Colonic mucosa (tissue), 4 donors: ENCODE results near the gene HSD17B4. TPM values are rescaled to one million over a fixed set of nuclear protein-coding genes. Genes with fewer than 3 reads are reported as not detected.

Experiments
- DNase-seq: peaks from one replicate; pipeline ENCODE4 v3.0.0-alpha.2; 2020
- H3K27ac ChIP-seq: fragments of 200-600 bp; one replicate; pipeline ENCODE4 v1.8.0; 2021
- H3K27me3 ChIP-seq: fragments of 200-600 bp; one replicate; pipeline ENCODE4 v1.8.0; 2021
- H3K36me3 ChIP-seq: fragments of 200-600 bp; one replicate; pipeline ENCODE4 v1.8.0; 2021
- H3K4me1 ChIP-seq: fragments of 200-600 bp; one replicate; pipeline ENCODE4 v1.8.0; 2021; ENCODE audit warnings: mild to moderate bottlenecking
- H3K4me3 ChIP-seq: fragments of 200-600 bp; one replicate; pipeline ENCODE4 v1.8.0; 2021
- H3K9ac ChIP-seq, 2 donors: one replicate each; pipeline ENCODE4 v1.7.0; 2013; ENCODE audit warnings: control low read depth in 2 of 2, low read depth in 2 of 2, low read length in 2 of 2
- H3K9me3 ChIP-seq: fragments of 200-600 bp; one replicate; pipeline ENCODE4 v1.8.0; 2021
- intact Hi-C: fragments of 100-400 bp; cut with DNase I; formaldehyde crosslinking; loops from one replicate; pipeline ENCODE4 v1.14.1; 2022
- total RNA-seq, 2 donors: library from RNA; stranded (reverse); fragmentation: NEBNext Ultra II Directional in 1 of 2; extraction: Animal tissue kit (Norgen Biotek cat#: 25700) in 1 of 2; gene quantifications; one replicate each; pipeline ENCODE4 v1.2.1, GENCODE V29; 2021
- TF ChIP-seq, protein P1 (sequence below): fragments of 200-600 bp; IDR thresholded peaks from one replicate; pipeline ENCODE4 v1.8.0; 2022; ENCODE audit warnings: antibody characterized with exemption, mild to moderate bottlenecking
- donor health status: healthy.
- donor health status: DM: no; HTN: no; CAD: no.
- donor health status: DM: no; HTN: no; CAD: no.

HSD17B4 gene
- total RNA-seq, 2 donors from 2014 or later = 252 to 304 TPM

DNA sequence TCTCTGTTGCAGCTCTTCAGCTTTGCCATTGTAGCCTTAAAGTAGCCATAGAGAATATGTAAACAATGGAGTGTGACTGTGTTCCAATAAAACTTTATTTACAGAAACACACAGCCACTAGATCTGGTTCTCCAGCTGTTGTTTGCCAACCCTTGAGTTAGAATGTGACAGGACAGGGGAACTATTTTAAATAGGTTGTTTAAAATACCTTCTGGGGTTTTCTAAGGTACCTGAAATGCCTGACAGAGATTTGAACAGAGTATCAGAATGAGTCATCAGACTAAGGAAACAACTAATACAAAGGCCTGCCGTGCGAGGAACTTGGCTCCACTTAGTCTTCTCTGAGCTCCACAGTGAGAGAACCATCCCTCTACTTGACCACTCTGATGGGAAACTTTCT is 85.4 kb downstream of the HSD17B4 start:
- Histone ChIP-seq H3K9ac (no peak overlapping the region), H3K4me1 (no peaks in the 10 kb centered on the region), H3K9me3 (no peaks in the 10 kb centered on the region), H3K27me3 (no peaks in the 10 kb centered on the region), H3K36me3 (no peaks in the 10 kb centered on the region), H3K4me3 (no peak overlapping the region), H3K27ac (no peak overlapping the region)
- no peak for DNase-seq
- TF ChIP-seq, protein P1, sequence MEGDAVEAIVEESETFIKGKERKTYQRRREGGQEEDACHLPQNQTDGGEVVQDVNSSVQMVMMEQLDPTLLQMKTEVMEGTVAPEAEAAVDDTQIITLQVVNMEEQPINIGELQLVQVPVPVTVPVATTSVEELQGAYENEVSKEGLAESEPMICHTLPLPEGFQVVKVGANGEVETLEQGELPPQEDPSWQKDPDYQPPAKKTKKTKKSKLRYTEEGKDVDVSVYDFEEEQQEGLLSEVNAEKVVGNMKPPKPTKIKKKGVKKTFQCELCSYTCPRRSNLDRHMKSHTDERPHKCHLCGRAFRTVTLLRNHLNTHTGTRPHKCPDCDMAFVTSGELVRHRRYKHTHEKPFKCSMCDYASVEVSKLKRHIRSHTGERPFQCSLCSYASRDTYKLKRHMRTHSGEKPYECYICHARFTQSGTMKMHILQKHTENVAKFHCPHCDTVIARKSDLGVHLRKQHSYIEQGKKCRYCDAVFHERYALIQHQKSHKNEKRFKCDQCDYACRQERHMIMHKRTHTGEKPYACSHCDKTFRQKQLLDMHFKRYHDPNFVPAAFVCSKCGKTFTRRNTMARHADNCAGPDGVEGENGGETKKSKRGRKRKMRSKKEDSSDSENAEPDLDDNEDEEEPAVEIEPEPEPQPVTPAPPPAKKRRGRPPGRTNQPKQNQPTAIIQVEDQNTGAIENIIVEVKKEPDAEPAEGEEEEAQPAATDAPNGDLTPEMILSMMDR = no peak
- intact Hi-C loops = no loop called here

DNA sequence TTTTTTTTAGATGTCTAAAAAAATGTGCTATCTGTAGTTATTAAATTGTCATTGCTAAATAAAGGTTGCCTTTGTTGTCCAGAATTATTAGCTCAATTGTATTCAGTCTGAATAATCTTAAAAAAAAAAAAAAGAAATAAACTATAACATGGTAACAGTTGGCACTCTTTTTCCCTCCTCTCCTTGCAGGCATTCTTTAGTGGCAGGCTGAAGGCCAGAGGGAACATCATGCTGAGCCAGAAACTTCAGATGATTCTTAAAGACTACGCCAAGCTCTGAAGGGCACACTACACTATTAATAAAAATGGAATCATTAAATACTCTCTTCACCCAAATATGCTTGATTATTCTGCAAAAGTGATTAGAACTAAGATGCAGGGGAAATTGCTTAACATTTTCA is 89.4 kb downstream of the HSD17B4 start:
- Histone ChIP-seq H3K9ac (no peak overlapping the region), H3K9me3 (no peaks in the 10 kb centered on the region), H3K27me3 (no peaks in the 10 kb centered on the region), H3K4me3 (no peak overlapping the region), H3K4me1 (no peaks in the 10 kb centered on the region), H3K36me3 (no peaks in the 10 kb centered on the region), H3K27ac (no peak overlapping the region)
- TF ChIP-seq, protein P1 = no peak
- no peak for DNase-seq
- intact Hi-C loops = no loop called here

DNA sequence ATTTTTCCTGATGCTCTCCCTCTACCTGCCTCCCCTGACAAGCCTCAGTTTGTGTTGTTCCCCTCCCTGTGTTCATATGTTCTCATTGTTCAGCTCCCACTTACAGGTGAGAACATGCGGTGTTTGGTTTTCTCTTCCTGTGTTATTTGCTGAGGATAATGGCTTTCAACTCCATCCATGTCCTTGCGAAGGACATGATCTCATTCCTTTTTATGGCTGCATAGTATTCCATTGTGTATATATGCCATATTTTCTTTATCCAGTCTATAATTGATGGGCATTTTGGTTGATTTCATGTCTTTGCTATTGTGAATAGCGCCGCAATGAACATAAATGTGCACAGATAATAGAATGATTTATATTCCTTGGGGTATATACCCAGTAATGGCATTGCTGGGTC is 99.5 kb downstream of the HSD17B4 start:
- intact Hi-C loops = no loop called here
- no peaks in the 10 kb centered on the region for H3K4me1 ChIP-seq
- H3K27me3 ChIP-seq = no peaks in the 10 kb centered on the region
- no peak overlapping the region for H3K27ac ChIP-seq
- DNase-seq = no peak
- no peaks in the 10 kb centered on the region for H3K36me3 ChIP-seq
- H3K9me3 ChIP-seq = no peaks in the 10 kb centered on the region
- H3K4me3 ChIP-seq = no peak overlapping the region
- no peak overlapping the region for H3K9ac ChIP-seq
- TF ChIP-seq, protein P1 = no peak

DNA sequence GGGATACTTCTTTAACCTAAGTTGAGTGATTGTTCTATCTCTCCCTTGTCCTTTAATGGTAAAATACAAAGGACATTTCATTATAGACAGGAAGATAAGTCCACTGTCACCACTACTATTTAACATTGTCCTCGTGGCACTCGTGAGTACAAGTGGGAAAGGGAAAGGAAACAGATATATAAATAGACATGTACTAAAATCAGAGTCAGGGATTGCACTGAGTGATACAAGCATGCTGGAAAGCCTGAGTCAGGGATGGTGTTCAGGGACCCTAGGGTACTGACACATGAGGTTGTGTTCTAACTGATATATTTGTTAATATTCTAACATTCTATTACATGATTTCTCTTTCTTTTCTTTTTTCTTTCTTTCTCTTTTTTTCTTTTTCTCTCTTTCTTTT is 102.3 kb downstream of the HSD17B4 start:
- TF ChIP-seq, protein P1 = no peak
- Histone ChIP-seq H3K27me3 (no peaks in the 10 kb centered on the region), H3K4me1 (no peaks in the 10 kb centered on the region), H3K4me3 (no peak overlapping the region), H3K27ac (no peak overlapping the region), H3K36me3 (no peaks in the 10 kb centered on the region), H3K9ac (no peak overlapping the region), H3K9me3 (no peaks in the 10 kb centered on the region)
- intact Hi-C loops = no loop called here
- no peak for DNase-seq

DNA sequence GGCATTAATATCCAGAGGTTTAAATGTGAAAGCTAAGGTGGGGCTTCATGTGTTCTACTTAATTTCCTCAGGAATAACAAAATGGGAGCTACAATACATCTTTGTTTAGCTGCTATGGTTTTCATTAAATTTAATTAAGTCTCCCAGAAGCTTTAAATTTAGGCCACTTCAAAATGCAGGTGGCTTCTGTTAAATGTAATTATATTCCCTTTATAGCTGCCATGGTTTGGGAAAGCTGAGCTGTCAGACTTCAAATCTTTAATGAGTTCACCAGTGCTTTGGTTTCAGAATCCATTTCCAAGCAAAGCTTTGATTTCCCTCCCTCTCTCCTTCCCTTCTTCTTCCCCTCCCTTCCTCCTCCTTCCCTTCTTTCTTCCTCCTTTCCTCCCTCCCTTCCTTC is 118.6 kb downstream of the HSD17B4 start:
- Histone ChIP-seq H3K4me3 (no peak overlapping the region), H3K9ac (no peak overlapping the region), H3K27ac (no peak overlapping the region), H3K27me3 (no peaks in the 10 kb centered on the region), H3K36me3 (no peaks in the 10 kb centered on the region), H3K4me1 (no peaks in the 10 kb centered on the region), H3K9me3 (no peaks in the 10 kb centered on the region)
- intact Hi-C loops = loop anchor here (10.0 kb wide), 1 partner anchor 174 kb away; no protein-coding TSS in a partner anchor
- DNase-seq = no peak
- TF ChIP-seq, protein P1 = no peak

DNA sequence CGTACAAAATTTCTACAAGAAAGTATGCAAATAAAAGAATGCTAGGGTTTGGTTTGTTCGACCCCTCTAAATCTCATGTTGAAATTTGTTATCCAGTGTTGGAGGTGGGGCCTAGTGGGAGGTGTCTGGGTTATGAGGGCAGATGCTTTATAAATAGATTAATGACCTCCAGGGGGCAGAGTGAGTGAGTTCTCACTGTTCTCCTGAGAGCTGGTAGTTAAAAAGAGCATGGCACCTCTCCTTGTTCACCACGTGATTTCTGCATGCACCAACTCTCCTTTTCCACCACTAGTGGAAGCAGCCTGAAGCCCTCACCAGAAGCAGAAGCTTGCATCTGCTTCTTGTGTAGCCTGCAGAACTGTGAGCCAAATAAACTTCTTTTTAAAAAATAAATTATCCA is 126.6 kb downstream of the HSD17B4 start:
- intact Hi-C loops = loop anchor here (10.0 kb wide), 1 partner anchor 166 kb away; no protein-coding TSS in a partner anchor
- TF ChIP-seq, protein P1 = no peak
- DNase-seq = no peak

More for the DNA sequence above, 126.6 kb downstream of the HSD17B4 start:
- Histone ChIP-seq H3K36me3 (no peaks in the 10 kb centered on the region), H3K9me3 (no peaks in the 10 kb centered on the region), H3K4me3 (no peak overlapping the region), H3K9ac (no peak overlapping the region), H3K27me3 (no peaks in the 10 kb centered on the region), H3K27ac (no peak overlapping the region), H3K4me1 (no peaks in the 10 kb centered on the region)
